Brain microvascular endothelial cell (primary cell): Measurements from ENCODE around the gene NREP.
A peak's percentile ranks its signal among the peaks of the same experiment; 100 is the strongest.

Experiments
- DNase-seq: peaks from one replicate; pipeline ENCODE4 v3.0.0-alpha.2; 2020
- H3K27ac ChIP-seq: fragments of 250-450 bp; sonication (Bioruptor Pico); 2 replicates; pipeline ENCODE4 v1.5.1; 2020; ENCODE audit warnings: mild to moderate bottlenecking, moderate library complexity
- H3K27me3 ChIP-seq: fragments of 250-450 bp; sonication (Bioruptor Pico); replicated peaks from 2 replicates; pipeline ENCODE4 v1.5.1; 2020; ENCODE audit warnings: mild to moderate bottlenecking
- H3K36me3 ChIP-seq: fragments of 250-450 bp; sonication (Bioruptor Pico); replicated peaks from 2 replicates; pipeline ENCODE4 v1.5.1; 2020; ENCODE audit warnings: mild to moderate bottlenecking
- H3K4me3 ChIP-seq: 2 replicates; pipeline ENCODE4 v1.5.1; 2011; ENCODE audit warnings: low read depth, mild to moderate bottlenecking, control low read depth, low read length, moderate library complexity
- CTCF ChIP-seq: IDR thresholded peaks from 2 replicates; pipeline ENCODE4 v1.5.1; 2011; ENCODE audit warnings: low read depth, mild to moderate bottlenecking, moderate library complexity, low read length, control low read depth, inconsistent platforms; ENCODE audit errors: missing control alignments
- in situ Hi-C: cut with HindIII; loops from 2 replicates; pipeline ENCODE4 v1.10.0; 2017; ENCODE audit warnings: low sequenced_read_pairs, low pct_ligation_motif_present

The NREP gene

GRCh38 chr5:111755345-111755941, 1.6 kb downstream of the NREP start:
- Histone ChIP-seq H3K27me3 (no peaks in the 10 kb centered on the region), H3K27ac (peak overlapping the region; percentile 97), H3K4me3 (peak overlapping the region; percentile 84), H3K36me3 (peaks cover 5% of the 10 kb centered on the region)
- in situ Hi-C loops: no loop called here
- TF ChIP-seq CTCF: no peak
- no peak for DNase-seq

- DNase-seq: no peak
- in situ Hi-C loops: no loop called here
- TF ChIP-seq CTCF: no peak
- Histone ChIP-seq H3K36me3 (peaks cover 5% of the 10 kb centered on the region), H3K27ac (peak overlapping the region; percentile 97), H3K27me3 (no peaks in the 10 kb centered on the region), H3K4me3 (peak overlapping the region; percentile 84)
These were observed 3.0 kb downstream of the NREP start for GRCh38 chr5:111753884-111754589.

GRCh38 chr5:111752426-111752965, 4.5 kb downstream of the NREP start:
- no peak for TF ChIP-seq CTCF
- no peak overlapping the region for H3K4me3 ChIP-seq
- DNase-seq: no peak
- in situ Hi-C loops: no loop called here
- no peak overlapping the region for H3K27ac ChIP-seq
- H3K27me3 ChIP-seq: no peaks in the 10 kb centered on the region
- peaks cover 5% of the 10 kb centered on the region for H3K36me3 ChIP-seq

GRCh38 chr5:111749303-111750026, 7.5 kb downstream of the NREP start:
- in situ Hi-C loops: loop anchor here (25.0 kb wide), 1 partner anchor 213 kb away; no protein-coding TSS in a partner anchor
- Histone ChIP-seq H3K27ac (peak overlapping the region; percentile 78), H3K36me3 (peaks cover 7% of the 10 kb centered on the region), H3K4me3 (no peak overlapping the region), H3K27me3 (no peaks in the 10 kb centered on the region)
- no peak for TF ChIP-seq CTCF
- DNase-seq: no peak

- H3K27me3 ChIP-seq: no peaks in the 10 kb centered on the region
- no peak overlapping the region for H3K4me3 ChIP-seq
- no peak for TF ChIP-seq CTCF
- peak overlapping the region; percentile 78 for H3K27ac ChIP-seq
- peak; percentile 94 for DNase-seq
- H3K36me3 ChIP-seq: peaks cover 7% of the 10 kb centered on the region
- in situ Hi-C loops: loop anchor here (25.0 kb wide), 1 partner anchor 214 kb away; no protein-coding TSS in a partner anchor
These were observed 8.7 kb downstream of the NREP start for GRCh38 chr5:111748304-111748763.
